ENCODE measurements around the gene PICALM.

PICALM gene

GRCh38 chr11:86073948-86074347 is 5.1 kb upstream of the PICALM start:
- no peak for DNase-seq (ENCODE audit: low spot score)

- no peak for DNase-seq (ENCODE audit: low spot score)
Observed at GRCh38 chr11:86072211-86072610, 3.3 kb upstream of the PICALM start.

DNA sequence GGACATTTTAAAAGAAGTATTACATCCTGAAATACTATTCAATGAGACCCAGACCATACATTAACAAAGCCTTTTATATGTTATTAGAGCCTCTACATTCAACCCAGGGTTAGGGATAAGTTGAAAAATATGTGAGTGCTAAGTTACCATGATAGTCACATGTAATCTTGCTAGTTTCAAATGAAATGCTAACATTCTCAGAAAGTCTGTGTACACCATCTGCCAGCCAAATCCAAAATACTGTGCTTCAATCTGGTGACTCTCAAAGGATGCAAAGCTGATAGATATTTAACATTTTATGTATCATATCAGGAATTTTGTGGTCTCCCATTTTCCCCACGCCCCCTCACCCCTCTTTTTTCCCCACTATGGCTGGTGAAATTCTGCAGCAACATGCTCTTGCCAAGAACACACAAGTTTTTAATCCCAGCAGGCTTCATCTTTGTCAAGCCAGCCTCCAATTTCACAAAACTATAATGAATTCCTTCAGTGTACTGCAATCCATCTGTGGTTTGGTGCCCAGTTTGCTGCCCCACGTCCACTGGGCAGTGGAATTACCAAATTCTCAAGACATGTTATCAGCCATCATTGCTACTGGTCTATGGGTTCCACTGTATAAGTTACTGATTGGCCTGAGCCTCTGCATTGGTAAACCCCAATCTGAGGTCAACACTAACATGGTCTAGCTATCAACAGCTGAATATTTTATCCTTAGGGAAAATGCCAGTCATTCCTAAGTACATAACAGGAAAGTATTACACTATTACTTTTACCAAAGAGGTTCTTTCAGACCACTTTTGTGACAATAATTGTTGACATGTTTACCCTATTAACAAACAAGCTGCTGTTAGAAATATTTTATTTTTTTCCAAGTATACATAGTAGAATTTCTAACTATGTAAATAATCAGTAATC is 1.5 kb upstream of the PICALM start:
- no peak for DNase-seq (ENCODE audit: low spot score)

GRCh38 chr11:86069408-86070101 is 671 bp upstream of the PICALM start:
- no peak for DNase-seq (ENCODE audit: low spot score)

DNA sequence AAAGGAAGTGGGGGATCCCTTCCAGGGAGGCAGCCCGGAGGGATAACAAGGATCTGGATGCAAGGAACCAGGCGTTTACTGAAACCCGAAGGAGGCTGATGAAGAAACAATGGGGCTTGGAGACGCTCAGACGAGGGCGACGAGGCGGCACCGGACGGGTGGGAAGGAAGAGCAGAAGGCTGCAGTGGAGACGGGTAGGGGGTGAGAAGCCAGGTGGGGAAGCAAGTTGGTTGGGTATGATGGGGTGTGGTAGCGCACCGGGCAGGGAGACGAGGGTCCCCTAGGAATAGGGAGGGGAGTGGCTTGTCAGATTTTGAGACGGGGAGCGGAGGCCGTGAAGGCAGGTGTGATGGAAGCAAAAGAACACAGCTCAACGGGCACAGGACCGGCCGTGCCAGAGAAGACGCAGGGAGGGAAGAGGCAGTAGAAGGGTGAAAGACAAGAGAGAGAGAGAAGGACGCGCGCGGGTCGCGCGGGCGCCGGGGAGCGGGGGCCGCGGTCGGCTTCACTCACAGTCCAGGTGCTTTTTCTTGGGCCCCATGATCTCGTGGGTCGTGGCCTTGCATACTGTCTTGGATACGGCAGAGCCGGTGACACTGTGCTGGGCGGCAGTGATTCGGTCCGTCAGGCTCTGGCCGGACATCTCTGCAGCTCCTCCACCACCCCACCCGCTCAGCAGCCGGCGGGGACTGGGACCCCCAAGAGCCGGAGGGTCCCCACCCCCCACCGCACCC is 579 bp downstream of the PICALM start:
- DNase-seq (ENCODE audit: low spot score): peak; percentile 77

GRCh38 chr11:86067851-86068137 is 1.1 kb downstream of the PICALM start:
- peak; percentile 51 for DNase-seq (ENCODE audit: low spot score)

DNA sequence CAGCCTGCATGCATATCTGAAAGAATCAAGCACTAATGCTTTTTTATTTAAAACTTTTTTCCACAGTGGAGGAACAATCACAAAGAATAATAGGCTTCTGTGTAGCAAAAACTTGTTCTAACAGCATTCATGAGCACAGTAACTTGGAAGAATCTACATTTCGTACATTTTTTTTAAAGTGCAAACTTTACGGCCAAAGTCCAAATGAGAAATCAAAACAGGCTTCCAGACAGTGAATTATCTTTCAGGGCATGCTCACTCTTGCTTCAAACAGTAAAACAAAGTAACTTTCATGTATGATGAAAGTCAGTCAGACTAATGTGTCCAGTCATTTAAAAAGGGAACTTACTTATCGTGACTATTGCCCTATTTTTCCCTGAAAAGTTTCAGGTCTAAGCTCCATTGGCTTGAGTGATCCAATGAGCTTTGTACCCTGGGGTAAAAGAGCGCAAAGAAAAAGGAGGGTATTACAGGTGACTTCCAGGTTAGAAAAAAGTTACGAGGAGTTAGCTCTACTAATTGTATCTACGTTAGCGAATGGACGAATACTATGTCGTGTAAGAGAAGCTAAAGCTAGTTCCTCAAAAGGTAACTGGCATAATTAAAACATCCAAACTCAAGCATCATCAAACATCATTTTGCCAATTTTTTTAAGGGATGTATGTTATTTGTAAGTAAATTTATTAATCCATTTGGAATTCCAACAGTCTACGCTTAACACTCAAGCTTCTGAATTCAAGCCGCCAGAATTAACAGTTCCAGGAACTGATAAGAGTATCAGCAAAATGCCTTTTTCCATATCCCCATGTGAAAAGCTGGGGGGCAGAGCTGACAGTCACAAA is 1.7 kb downstream of the PICALM start:
- DNase-seq (ENCODE audit: low spot score): peak; percentile 68

- DNase-seq (ENCODE audit: low spot score): no peak
Observed at GRCh38 chr11:86066657-86067008, 2.3 kb downstream of the PICALM start.

- no peak for DNase-seq (ENCODE audit: low spot score)
Observed at GRCh38 chr11:86066033-86066432, 2.9 kb downstream of the PICALM start.

DNA sequence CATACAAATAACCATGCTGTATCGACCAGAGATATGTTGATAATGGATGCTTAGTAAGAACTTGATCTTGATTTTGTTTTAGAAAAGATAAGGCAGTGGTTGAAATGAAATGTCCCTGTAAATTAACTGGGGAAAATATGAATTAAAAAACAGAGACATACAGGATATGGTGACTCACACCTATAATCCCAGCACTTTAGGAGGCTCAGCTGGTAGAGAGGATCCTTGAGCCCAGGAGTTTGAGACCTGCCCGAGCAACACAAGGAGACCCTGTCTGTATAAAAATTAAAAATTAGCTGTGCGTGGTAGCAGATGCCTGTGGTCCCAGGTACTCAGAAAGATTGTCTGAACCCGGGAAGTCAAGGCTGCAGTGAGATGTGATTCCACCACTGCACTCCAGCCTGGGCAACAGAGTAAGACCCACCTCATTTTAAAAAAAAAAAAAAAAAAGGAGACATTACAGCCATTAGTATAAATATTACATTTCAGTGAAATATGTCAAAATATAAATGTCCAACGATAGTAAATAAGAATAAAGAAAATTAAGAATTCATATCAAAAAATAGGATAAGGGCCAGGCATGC is 4.6 kb downstream of the PICALM start:
- DNase-seq (ENCODE audit: low spot score): no peak

- DNase-seq (ENCODE audit: low spot score): no peak
Observed at GRCh38 chr11:86063536-86063935, 5.3 kb downstream of the PICALM start.

DNA sequence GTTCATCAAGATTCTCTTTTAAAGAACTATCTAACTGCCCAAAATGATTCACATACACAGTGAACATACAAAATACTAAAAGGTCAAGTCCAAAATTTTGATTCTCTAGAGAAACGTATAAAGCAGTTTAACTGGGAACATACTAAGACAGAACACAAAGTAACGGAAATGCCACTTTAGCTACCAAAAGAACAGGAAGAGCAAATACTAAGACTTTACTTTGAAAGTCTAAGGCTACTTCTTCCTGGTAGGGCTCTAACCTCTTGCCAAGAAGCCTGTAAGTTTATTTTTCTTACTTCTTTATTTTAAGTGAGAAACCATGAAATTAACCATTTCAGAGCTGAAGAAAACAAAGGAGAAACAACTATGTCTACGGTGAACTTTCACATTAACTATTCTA is 6.2 kb downstream of the PICALM start:
- no peak for DNase-seq (ENCODE audit: low spot score)

- no peak for DNase-seq (ENCODE audit: low spot score)
Observed at GRCh38 chr11:86061483-86062205, 7.2 kb downstream of the PICALM start.

- DNase-seq (ENCODE audit: low spot score): no peak
Observed at GRCh38 chr11:86060544-86060943, 8.3 kb downstream of the PICALM start.

DNA sequence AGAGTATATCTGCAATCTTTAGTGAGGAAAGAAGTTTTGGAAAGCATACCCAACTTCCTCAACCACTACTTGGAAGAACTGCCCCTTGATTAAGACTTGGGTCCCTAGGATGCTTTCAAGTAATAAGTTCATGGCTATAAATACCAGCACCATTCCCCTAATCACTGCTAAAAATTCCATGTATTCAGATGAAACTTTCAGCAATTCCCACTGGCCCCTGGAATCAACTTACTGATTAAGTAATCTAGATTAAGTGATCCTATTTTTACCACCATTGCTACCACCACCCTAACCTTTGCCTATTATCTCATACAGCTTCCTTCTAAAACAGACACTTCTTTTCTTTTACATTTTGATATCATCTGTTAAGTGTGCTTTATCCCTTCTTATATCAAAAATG is 10.5 kb downstream of the PICALM start:
- DNase-seq (ENCODE audit: low spot score): no peak

DNA sequence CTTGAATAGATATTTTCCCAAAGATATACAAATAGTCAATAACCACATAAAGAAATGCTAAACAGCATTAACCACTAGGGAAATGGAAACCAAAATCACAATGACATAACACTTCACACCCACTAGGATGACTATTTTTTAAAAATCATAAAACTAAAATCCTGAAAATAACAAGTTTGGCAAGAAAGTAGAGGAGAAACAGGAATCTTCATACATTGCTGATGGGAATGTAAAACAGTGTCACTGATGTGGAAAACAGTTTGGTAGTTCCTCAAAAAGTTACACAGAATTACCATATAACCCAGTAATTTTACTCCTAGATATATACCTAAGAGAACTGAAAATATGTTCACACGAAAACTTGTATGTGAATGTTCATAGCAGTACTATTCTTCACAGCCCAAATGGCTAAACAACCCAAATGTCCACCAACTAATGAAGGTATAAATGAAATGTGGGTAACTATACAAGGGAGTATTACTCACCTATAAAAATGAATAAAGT is 12.5 kb downstream of the PICALM start:
- no peak for DNase-seq (ENCODE audit: low spot score)

DNA sequence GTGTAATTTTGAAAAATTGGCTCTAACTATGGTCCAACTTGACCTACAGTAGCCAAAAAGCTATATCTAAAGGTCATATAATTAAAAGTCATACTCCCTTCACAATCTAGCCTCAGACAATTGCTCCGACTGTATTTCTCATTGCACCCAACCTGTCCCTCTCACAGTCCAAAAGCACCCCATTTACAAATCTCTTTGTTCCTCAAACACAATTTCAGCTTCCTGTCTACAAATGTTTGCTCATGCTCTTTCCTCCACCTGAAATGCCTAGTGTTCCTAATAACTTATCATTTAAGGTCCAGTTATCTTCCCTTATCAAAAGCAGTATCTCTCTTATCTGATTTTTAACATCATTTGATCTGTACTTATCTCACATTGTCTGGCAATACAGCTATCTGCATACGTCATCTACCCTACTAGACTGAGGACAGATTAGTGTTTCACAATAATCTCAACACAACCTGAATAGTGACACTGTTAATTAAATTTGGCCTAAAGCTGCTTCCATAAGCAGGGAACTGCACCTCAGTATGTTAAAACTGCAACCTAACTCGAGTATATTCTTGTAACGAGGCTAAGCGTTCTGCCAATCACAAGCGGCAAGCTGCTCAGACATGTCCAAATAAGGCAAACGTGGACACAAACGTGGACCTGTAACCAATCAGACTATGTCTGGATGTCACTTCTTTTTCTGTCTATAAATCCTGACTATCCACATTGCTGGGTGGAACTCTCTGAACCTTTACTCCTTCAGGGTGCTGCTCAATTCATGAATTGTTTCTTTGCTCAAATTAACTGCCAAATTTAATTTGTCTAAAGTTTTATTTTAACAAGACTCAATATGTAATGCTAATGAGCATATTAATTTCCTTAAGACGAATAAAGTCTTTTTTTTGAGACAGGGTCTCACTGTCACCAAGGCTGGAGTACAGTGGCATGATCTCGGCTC is 15.9 kb downstream of the PICALM start:
- no peak for DNase-seq (ENCODE audit: low spot score)

- DNase-seq (ENCODE audit: low spot score): no peak
Observed at GRCh38 chr11:86050196-86050709, 18.6 kb downstream of the PICALM start.

GRCh38 chr11:86047275-86047991 is 21.5 kb downstream of the PICALM start:
- DNase-seq (ENCODE audit: low spot score): no peak

Measured in NAMALWA (cell line).